Naive thymus-derived CD4-positive, alpha-beta T cell (primary cell): ENCODE data around the gene PADI4. TPM values are rescaled to one million over a fixed set of nuclear protein-coding genes. Genes with fewer than 3 reads are reported as not detected.

Experiments
- ATAC-seq: fragments of 150-1000 bp; cut with Tn5 transposase; 2 replicates; pipeline ENCODE4 v1.10.0; 2021; ENCODE audit warnings: mild to moderate bottlenecking, moderate library complexity
- CTCF ChIA-PET: fragments of 350-600 bp; sonication (Branson Sonifier 250); formaldehyde crosslinking; loops from one replicate; lab custom pipeline; 2021; ENCODE audit warnings: antibody characterized with exemption; lab: Charles Lee
- POLR2A ChIA-PET: fragments of 350-600 bp; sonication (Branson Sonifier 250); formaldehyde crosslinking; loops from one replicate; lab custom pipeline; 2021; ENCODE audit warnings: antibody characterized with exemption, inconsistent platforms; lab: Charles Lee
- DNase-seq, 9 donors: peaks; one replicate each; pipeline versions ENCODE4 v3.0.0 to v3.0.0-alpha.2; 2020 to 2022; ENCODE audit warnings: mixed read lengths in 1 of 9
- H3K27ac ChIP-seq: one replicate; pipeline ENCODE4 v1.7.0; 2013; ENCODE audit warnings: mild to moderate bottlenecking, low read depth, low read length, moderate library complexity
- H3K27me3 ChIP-seq, 2 donors: one replicate each; pipeline ENCODE4 v1.7.0; 2013; ENCODE audit warnings: low read length in 2 of 2, mild to moderate bottlenecking in 2 of 2, moderate library complexity in 2 of 2; ENCODE audit not compliant: control insufficient read depth in 2 of 2, insufficient read depth in 2 of 2
- H3K36me3 ChIP-seq, 3 experiments: 1 replicate in 2 of 3; 2 replicates in 1 of 3; pipeline ENCODE4 v1.7.0; 2013; ENCODE audit warnings: low read length in 3 of 3, mild to moderate bottlenecking in 3 of 3, moderate library complexity in 1 of 3; ENCODE audit not compliant: insufficient read depth in 3 of 3, control insufficient read depth in 2 of 3
- H3K4me1 ChIP-seq, 2 donors: one replicate each; pipeline ENCODE4 v1.7.0; 2013; ENCODE audit warnings: low read length in 2 of 2, mild to moderate bottlenecking in 2 of 2, moderate library complexity in 1 of 2; ENCODE audit not compliant: control insufficient read depth in 2 of 2, insufficient read depth in 2 of 2
- H3K4me3 ChIP-seq: 2 replicates; pipeline ENCODE4 v1.7.0; 2013; ENCODE audit warnings: mild to moderate bottlenecking, low read length
- H3K9me3 ChIP-seq, 3 experiments: 1 replicate in 2 of 3; 2 replicates in 1 of 3; pipeline ENCODE4 v1.7.0; 2013; ENCODE audit warnings: low read length in 3 of 3; ENCODE audit not compliant: control insufficient read depth in 2 of 3
- H3K27ac Mint-ChIP-seq, 9 donors: one replicate each; pipeline ENCODE4 v1.8.0; 2020 to 2022; ENCODE audit warnings: mixed read lengths in 9 of 9, mild to moderate bottlenecking in 8 of 9, moderate library complexity in 5 of 9, inconsistent platforms in 2 of 9
- H3K27me3 Mint-ChIP-seq, 5 donors: one replicate each; pipeline ENCODE4 v1.8.0; 2021 to 2022; ENCODE audit warnings: mixed read lengths in 5 of 5, mild to moderate bottlenecking in 1 of 5
- H3K36me3 Mint-ChIP-seq, 5 donors: one replicate each; pipeline ENCODE4 v1.8.0; 2020 to 2022; ENCODE audit warnings: mixed read lengths in 5 of 5, mild to moderate bottlenecking in 3 of 5, inconsistent platforms in 1 of 5
- H3K4me1 Mint-ChIP-seq, 7 donors: one replicate each; pipeline ENCODE4 v1.8.0; 2020 to 2022; ENCODE audit warnings: mixed read lengths in 7 of 7, mild to moderate bottlenecking in 3 of 7, inconsistent platforms in 1 of 7
- H3K4me3 Mint-ChIP-seq, 10 donors: one replicate each; pipeline ENCODE4 v1.8.0; 2020 to 2022; ENCODE audit warnings: mild to moderate bottlenecking in 10 of 10, mixed read lengths in 10 of 10, moderate library complexity in 6 of 10, inconsistent platforms in 2 of 10
- H3K9me3 Mint-ChIP-seq, 11 donors: one replicate each; pipeline ENCODE4 v1.8.0; 2020 to 2022; ENCODE audit warnings: mixed read lengths in 11 of 11, mild to moderate bottlenecking in 4 of 11, inconsistent platforms in 1 of 11, moderate library complexity in 1 of 11
- intact Hi-C, 2 donors: fragments of 100-400 bp; cut with micrococcal nuclease; formaldehyde crosslinking; loops; one replicate each; pipeline ENCODE4 v1.15.1; 2023
- polyA plus RNA-seq, 2 donors: library from polyadenylated mRNA; unstranded; fragments of 300-500 nt; fragmentation: Illumina TruSeq; gene quantifications; one replicate each; pipeline ENCODE4 v1.2.3, GENCODE V29; 2021
- total RNA-seq, 6 experiments: library from RNA in 5 of 6; stranded (reverse) in 5 of 6; gene quantifications; 1 replicate in 5 of 6; 2 replicates in 1 of 6; pipeline ENCODE4 v1.2.3 and lab custom pipeline; 2021 to 2026

The PADI4 gene
- total and polyA plus RNA-seq, 7 experiments from 2014 or later = 0.12 to 20.5 (median 2.4) TPM

- ChIA-PET CTCF (interaction anchor here (0.8 kb wide), 1 partner anchor 73 kb away, joined by 3 read pairs; no protein-coding TSS in a partner anchor), POLR2A (no interaction called here)
- ATAC-seq (no peak), DNase-seq (no peak)
- no peak overlapping the region for H3K27ac Mint-ChIP-seq
- H3K4me3 Mint-ChIP-seq = no peak overlapping the region
- Histone ChIP-seq H3K4me1 (no peaks in the 10 kb centered on the region), H3K9me3 (no peaks in the 10 kb centered on the region), H3K27me3 (no peaks in the 10 kb centered on the region), H3K27ac (no peak overlapping the region), H3K4me3 (no peak overlapping the region), H3K36me3 (no peaks in the 10 kb centered on the region)
- intact Hi-C loops = no loop called here
- H3K4me1 Mint-ChIP-seq = peaks cover 0 to under 1% (median 0%) of the 10 kb centered on the region in 7 donors
- H3K27me3 Mint-ChIP-seq = peaks cover 10 to 24% (median 16%) of the 10 kb centered on the region in 5 donors
- H3K36me3 Mint-ChIP-seq = peaks cover 0 to 4% (median 0%) of the 10 kb centered on the region in 5 donors
- peaks cover 0 to 11% (median 0%) of the 10 kb centered on the region in 11 donors for H3K9me3 Mint-ChIP-seq
Measured at GRCh38 chr1:17330856-17331255, 22.9 kb downstream of the PADI4 start.

GRCh38 chr1:17333081-17333480 is 25.1 kb downstream of the PADI4 start:
- H3K36me3 Mint-ChIP-seq = peaks cover 0 to 4% (median 0%) of the 10 kb centered on the region in 5 donors
- H3K27me3 Mint-ChIP-seq = peaks cover 8 to 35% (median 16%) of the 10 kb centered on the region in 5 donors
- DNase-seq (no peak), ATAC-seq (no peak)
- no peak overlapping the region for H3K27ac ChIP-seq
- peaks cover 0 to 11% (median 0%) of the 10 kb centered on the region in 11 donors for H3K9me3 Mint-ChIP-seq
- POLR2A ChIA-PET = no interaction called here
- no peak overlapping the region for H3K4me3 ChIP-seq
- no peaks in the 10 kb centered on the region for H3K4me1 ChIP-seq
- CTCF ChIA-PET = no interaction called here
- no peak overlapping the region for H3K27ac Mint-ChIP-seq
- no peaks in the 10 kb centered on the region for H3K36me3 ChIP-seq
- intact Hi-C loops = no loop called here
- peaks cover 0 to 5% (median 0%) of the 10 kb centered on the region in 7 donors for H3K4me1 Mint-ChIP-seq
- no peaks in the 10 kb centered on the region for H3K27me3 ChIP-seq
- no peaks in the 10 kb centered on the region for H3K9me3 ChIP-seq
- H3K4me3 Mint-ChIP-seq = no peak overlapping the region

- intact Hi-C loops = loop anchor here (1.0 to 5.0 kb wide), 3 partner anchors 70 to 211 kb away; no protein-coding TSS in a partner anchor
- Histone ChIP-seq H3K36me3 (no peaks in the 10 kb centered on the region), H3K27me3 (no peaks in the 10 kb centered on the region), H3K9me3 (no peaks in the 10 kb centered on the region), H3K27ac (no peak overlapping the region), H3K4me1 (no peaks in the 10 kb centered on the region), H3K4me3 (no peak overlapping the region)
- Mint-ChIP-seq H3K4me3 (no peak overlapping the region), H3K27ac (no peak overlapping the region), H3K27me3 (peaks cover 5 to 33% (median 16%) of the 10 kb centered on the region in 5 donors), H3K4me1 (peaks cover 0 to 5% (median 0%) of the 10 kb centered on the region in 7 donors), H3K9me3 (peaks cover 0 to 11% (median 0%) of the 10 kb centered on the region in 11 donors), H3K36me3 (peaks cover 0 to 4% (median 0%) of the 10 kb centered on the region in 5 donors)
- POLR2A ChIA-PET = interaction anchor here (0.6 kb wide), 1 partner anchor 29 kb away, joined by 3 read pairs; no protein-coding TSS in a partner anchor
- DNase-seq (peak in 8 of 9 donors; percentile 37 to 71 (median 56)), ATAC-seq (peak; percentile 57)
- CTCF ChIA-PET = interaction anchor here (0.5 to 1.9 kb wide), 5 partner anchors 13 to 473 kb away, joined by 3 to 5 read pairs (median 3); no protein-coding TSS in a partner anchor
Measured at GRCh38 chr1:17335821-17336710, 28.1 kb downstream of the PADI4 start.

DNA sequence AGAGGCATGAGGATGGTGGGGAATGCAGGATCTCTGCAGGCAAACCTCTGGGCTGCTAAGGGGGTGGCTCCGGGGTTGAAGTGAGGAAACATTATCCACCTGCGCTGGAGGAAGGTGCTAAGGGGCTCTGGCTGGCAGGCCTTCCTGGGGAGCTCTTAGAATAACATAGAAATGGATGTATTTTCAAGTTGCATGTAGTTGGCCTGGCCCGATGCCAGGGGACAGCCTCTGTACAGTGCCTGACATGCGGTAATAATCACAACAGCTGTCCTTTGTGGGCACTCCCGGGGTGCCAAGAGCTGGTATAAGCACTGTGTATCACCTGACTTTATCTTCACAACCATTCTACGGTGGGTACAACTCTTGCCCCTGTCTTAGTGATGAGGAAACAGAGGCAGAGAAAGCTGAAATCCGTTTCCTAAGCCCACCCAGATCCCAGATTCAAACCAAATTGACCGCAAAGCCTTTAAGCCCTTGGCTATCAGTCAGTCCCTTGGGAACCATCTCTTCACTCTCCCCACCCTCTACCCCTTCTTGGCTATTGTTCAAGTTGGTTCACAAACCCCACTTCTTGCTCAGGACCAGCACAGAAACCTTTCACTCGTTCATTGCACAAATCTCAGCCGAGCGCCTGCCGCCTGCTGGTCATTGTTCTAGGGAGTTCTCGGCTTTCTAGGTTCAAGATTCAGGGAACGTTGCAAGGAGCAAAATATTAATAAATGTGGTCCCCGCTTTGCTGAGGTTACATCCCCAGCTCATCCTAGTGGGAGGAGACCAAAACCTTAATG is 30.9 kb downstream of the PADI4 start:
- ChIA-PET CTCF (interaction anchor here (0.6 kb wide), 1 partner anchor 206 kb away, joined by 4 read pairs; no protein-coding TSS in a partner anchor), POLR2A (no interaction called here)
- no peaks in the 10 kb centered on the region for H3K4me1 ChIP-seq
- intact Hi-C loops = loop anchor here in 1 of 2 donors (5.0 kb wide), 1 partner anchor 212 kb away; no protein-coding TSS in a partner anchor
- H3K4me3 ChIP-seq = no peak overlapping the region
- H3K4me3 Mint-ChIP-seq = no peak overlapping the region
- peaks cover 0 to 5% (median 3%) of the 10 kb centered on the region in 11 donors for H3K9me3 Mint-ChIP-seq
- no peak for ATAC-seq
- no peak for DNase-seq
- no peaks in the 10 kb centered on the region for H3K36me3 ChIP-seq
- no peak overlapping the region for H3K27ac ChIP-seq
- H3K9me3 ChIP-seq = no peaks in the 10 kb centered on the region
- H3K36me3 Mint-ChIP-seq = peaks cover 0 to 2% (median 0%) of the 10 kb centered on the region in 5 donors
- H3K27me3 ChIP-seq = no peaks in the 10 kb centered on the region
- H3K27ac Mint-ChIP-seq = no peak overlapping the region
- H3K27me3 Mint-ChIP-seq = peaks cover 0 to 23% (median 4%) of the 10 kb centered on the region in 5 donors
- peaks cover 0 to 5% (median 0%) of the 10 kb centered on the region in 7 donors for H3K4me1 Mint-ChIP-seq

GRCh38 chr1:17339521-17339920 is 31.5 kb downstream of the PADI4 start:
- peaks cover 0 to 5% (median 0%) of the 10 kb centered on the region in 5 donors for H3K36me3 Mint-ChIP-seq
- DNase-seq (no peak), ATAC-seq (no peak)
- no peak overlapping the region for H3K27ac Mint-ChIP-seq
- Histone ChIP-seq H3K4me3 (no peak overlapping the region), H3K27ac (no peak overlapping the region), H3K9me3 (no peaks in the 10 kb centered on the region), H3K4me1 (no peaks in the 10 kb centered on the region), H3K27me3 (no peaks in the 10 kb centered on the region), H3K36me3 (no peaks in the 10 kb centered on the region)
- POLR2A ChIA-PET = no interaction called here
- peaks cover 0 to 8% (median 5%) of the 10 kb centered on the region in 11 donors for H3K9me3 Mint-ChIP-seq
- H3K27me3 Mint-ChIP-seq = peaks cover 0 to 21% (median 4%) of the 10 kb centered on the region in 5 donors
- no peak overlapping the region for H3K4me3 Mint-ChIP-seq
- intact Hi-C loops = loop anchor here in 1 of 2 donors (5.0 kb wide), 1 partner anchor 212 kb away; no protein-coding TSS in a partner anchor
- peaks cover 0 to 5% (median 0%) of the 10 kb centered on the region in 7 donors for H3K4me1 Mint-ChIP-seq
- CTCF ChIA-PET = interaction anchor here (0.6 kb wide), 1 partner anchor 207 kb away, joined by 4 read pairs; no protein-coding TSS in a partner anchor

DNA sequence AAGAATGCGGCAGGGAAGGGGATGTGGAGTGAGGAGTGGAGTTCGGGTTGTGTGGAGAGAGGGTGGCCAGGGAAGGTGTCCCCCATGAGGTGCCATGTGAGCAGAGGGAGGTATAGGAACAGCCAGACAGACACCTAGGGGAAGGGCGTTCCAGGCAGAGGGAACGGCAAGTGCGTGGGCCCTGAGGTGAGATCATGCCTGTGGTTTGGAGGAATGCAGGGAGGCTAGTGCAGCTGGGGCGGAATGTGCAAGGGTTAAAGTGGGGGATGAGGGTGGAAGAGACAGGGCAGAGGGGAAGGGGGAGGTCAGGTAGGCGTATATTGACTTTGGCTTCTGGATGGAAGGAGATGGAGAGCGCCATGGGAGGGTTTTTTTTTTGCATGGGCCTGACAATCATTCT is 32.4 kb downstream of the PADI4 start:
- Histone ChIP-seq H3K4me3 (no peak overlapping the region), H3K9me3 (no peaks in the 10 kb centered on the region), H3K27ac (no peak overlapping the region), H3K27me3 (no peaks in the 10 kb centered on the region), H3K36me3 (no peaks in the 10 kb centered on the region), H3K4me1 (no peaks in the 10 kb centered on the region)
- Mint-ChIP-seq H3K27me3 (peaks cover under 1 to 17% (median 3%) of the 10 kb centered on the region in 5 donors), H3K36me3 (peaks cover 0 to 5% (median 0%) of the 10 kb centered on the region in 5 donors), H3K4me3 (no peak overlapping the region), H3K9me3 (peaks cover 0 to 9% (median 5%) of the 10 kb centered on the region in 11 donors), H3K27ac (no peak overlapping the region), H3K4me1 (peaks cover 0 to 5% (median 0%) of the 10 kb centered on the region in 7 donors)
- ChIA-PET CTCF (interaction anchor here (0.6 kb wide), 1 partner anchor 11 kb away, joined by 4 read pairs; no protein-coding TSS in a partner anchor), POLR2A (no interaction called here)
- ATAC-seq (no peak), DNase-seq (no peak)
- intact Hi-C loops = no loop called here
